Caco-2 (cell line): ENCODE measurements around the gene GSTT2. TPM values are rescaled to one million over a fixed set of nuclear protein-coding genes. Genes with fewer than 3 reads are reported as not detected.

Experiments used
- BruUV-seq: library from RNA; stranded (reverse); fragments of 400-500 nt; replicated peaks from 2 replicates; lab custom pipeline; 2021; lab: Mats Ljungman, UMichigan
- CTCF ChIA-PET: fragments of 300-600 bp; sonication (Branson Sonifier 250); formaldehyde crosslinking; loops from one replicate; lab custom pipeline; 2022; ENCODE audit warnings: antibody characterized with exemption; lab: Charles Lee
- POLR2A ChIA-PET: fragments of 300-600 bp; sonication (Branson Sonifier 250); formaldehyde crosslinking; loops from one replicate; lab custom pipeline; 2022; ENCODE audit warnings: antibody characterized with exemption; lab: Charles Lee
- DNase-seq, 2 experiments: peaks; one replicate each; pipeline versions ENCODE4 v3.0.0 to v3.0.0-alpha.2; 2020 to 2022
- H3K27me3 ChIP-seq: replicated peaks from 2 replicates; pipeline ENCODE4 v1.6.0; 2011; ENCODE audit warnings: low read length; ENCODE audit not compliant: control insufficient read depth, insufficient read depth
- H3K36me3 ChIP-seq: 2 replicates; pipeline ENCODE4 v1.5.1; 2011; ENCODE audit warnings: low read length; ENCODE audit not compliant: control insufficient read depth, insufficient read depth
- H3K4me1 ChIP-seq: fragments of 250-450 bp; sonication (Bioruptor Pico); 2 replicates; pipeline ENCODE4 v1.5.1; 2020; ENCODE audit warnings: mild to moderate bottlenecking
- H3K4me3 ChIP-seq: 2 replicates; pipeline ENCODE4 v1.5.1; 2011; ENCODE audit warnings: low read depth, mild to moderate bottlenecking, control low read depth, low read length
- H3K9me3 ChIP-seq: fragments of 250-450 bp; sonication (Bioruptor Pico); 2 replicates; pipeline ENCODE4 v1.5.1; 2020; ENCODE audit warnings: mild to moderate bottlenecking, moderate library complexity
- H3K27ac Mint-ChIP-seq: one replicate; pipeline ENCODE4 v1.8.0; 2022; ENCODE audit warnings: mixed read lengths; ENCODE audit not compliant: unreplicated experiment
- H3K27me3 Mint-ChIP-seq: one replicate; pipeline ENCODE4 v1.8.0; 2022; ENCODE audit warnings: mixed read lengths; ENCODE audit not compliant: insufficient read depth, unreplicated experiment
- H3K36me3 Mint-ChIP-seq: one replicate; pipeline ENCODE4 v1.8.0; 2022; ENCODE audit warnings: mild to moderate bottlenecking, mixed read lengths; ENCODE audit not compliant: insufficient read depth, unreplicated experiment
- H3K4me1 Mint-ChIP-seq: one replicate; pipeline ENCODE4 v1.8.0; 2022; ENCODE audit warnings: low read depth, mixed read lengths; ENCODE audit not compliant: unreplicated experiment
- H3K4me3 Mint-ChIP-seq: one replicate; pipeline ENCODE4 v1.8.0; 2022; ENCODE audit warnings: mild to moderate bottlenecking, moderate library complexity, mixed read lengths; ENCODE audit not compliant: unreplicated experiment
- H3K9me3 Mint-ChIP-seq: one replicate; pipeline ENCODE4 v1.8.0; 2022; ENCODE audit warnings: mixed read lengths; ENCODE audit not compliant: unreplicated experiment
- intact Hi-C: fragments of 100-400 bp; cut with micrococcal nuclease; formaldehyde crosslinking; loops from one replicate; pipeline ENCODE4 v1.10.0; 2022; ENCODE audit not compliant: unreplicated experiment
- total RNA-seq: library from RNA; stranded (reverse); gene quantifications from 2 replicates; pipeline ENCODE4 v1.2.3, GENCODE V29; 2022
- TF ChIP-seq, protein P1 (sequence below), 2 experiments: fragments of 200-600 bp in 1 of 2; IDR thresholded peaks; 1 replicate in 1 of 2; 2 replicates in 1 of 2; pipeline versions ENCODE4 v1.5.1 to v1.8.0; 2011 to 2022; ENCODE audit warnings: antibody characterized with exemption in 1 of 2, control low read depth in 1 of 2, inconsistent platforms in 1 of 2, low read depth in 1 of 2, low read length in 1 of 2, mild to moderate bottlenecking in 1 of 2, moderate library complexity in 1 of 2; ENCODE audit not compliant: insufficient read depth in 1 of 2, severe bottlenecking in 1 of 2, unreplicated experiment in 1 of 2

GSTT2 gene
- total RNA-seq, 1 experiment from 2014 or later: 0.82 TPM

DNA sequence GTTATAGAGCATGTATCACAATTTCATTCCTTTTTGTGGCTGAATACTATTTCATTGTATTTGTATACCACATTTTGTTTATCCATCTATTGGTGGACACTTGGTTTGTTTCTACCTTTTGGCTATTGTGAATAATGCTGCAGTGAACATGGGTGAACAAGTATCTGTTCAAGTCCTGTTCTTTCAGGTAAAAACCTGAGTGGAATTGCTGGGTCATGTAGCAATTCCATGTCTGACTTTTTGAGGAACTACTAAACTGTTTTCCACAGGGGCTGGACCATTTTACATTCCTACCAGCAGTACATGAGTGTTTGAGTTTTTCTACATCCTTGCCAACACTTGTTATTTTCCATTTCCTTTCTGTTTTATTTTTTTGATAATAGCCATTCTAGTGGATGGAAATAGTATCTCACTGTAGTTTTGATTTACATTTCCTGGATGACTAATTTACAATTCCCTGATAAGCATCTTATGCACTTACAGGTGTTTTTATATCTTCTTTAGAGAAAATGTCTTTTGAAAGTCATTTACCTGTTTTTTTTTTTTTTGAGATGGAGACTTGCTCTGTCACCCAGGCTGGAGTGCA is 43.4 kb downstream of the GSTT2 start:
- peaks cover 4% of the 10 kb centered on the region for H3K36me3 Mint-ChIP-seq

GRCh38 chr22:24024354-24024753 is 44.4 kb downstream of the GSTT2 start:
- Mint-ChIP-seq H3K4me1 (no peaks in the 10 kb centered on the region), H3K36me3 (no peaks in the 10 kb centered on the region), H3K27ac (no peak overlapping the region), H3K27me3 (no peaks in the 10 kb centered on the region), H3K4me3 (no peak overlapping the region), H3K9me3 (no peaks in the 10 kb centered on the region)
- no TSS peak for BruUV-seq
- intact Hi-C loops: no loop called here
- CTCF ChIA-PET: no interaction called here
- Histone ChIP-seq H3K27me3 (no peaks in the 10 kb centered on the region), H3K36me3 (no peaks in the 10 kb centered on the region), H3K4me1 (no peaks in the 10 kb centered on the region), H3K4me3 (no peak overlapping the region), H3K9me3 (no peaks in the 10 kb centered on the region)
- POLR2A ChIA-PET: no interaction called here
- TF ChIP-seq, protein P1, sequence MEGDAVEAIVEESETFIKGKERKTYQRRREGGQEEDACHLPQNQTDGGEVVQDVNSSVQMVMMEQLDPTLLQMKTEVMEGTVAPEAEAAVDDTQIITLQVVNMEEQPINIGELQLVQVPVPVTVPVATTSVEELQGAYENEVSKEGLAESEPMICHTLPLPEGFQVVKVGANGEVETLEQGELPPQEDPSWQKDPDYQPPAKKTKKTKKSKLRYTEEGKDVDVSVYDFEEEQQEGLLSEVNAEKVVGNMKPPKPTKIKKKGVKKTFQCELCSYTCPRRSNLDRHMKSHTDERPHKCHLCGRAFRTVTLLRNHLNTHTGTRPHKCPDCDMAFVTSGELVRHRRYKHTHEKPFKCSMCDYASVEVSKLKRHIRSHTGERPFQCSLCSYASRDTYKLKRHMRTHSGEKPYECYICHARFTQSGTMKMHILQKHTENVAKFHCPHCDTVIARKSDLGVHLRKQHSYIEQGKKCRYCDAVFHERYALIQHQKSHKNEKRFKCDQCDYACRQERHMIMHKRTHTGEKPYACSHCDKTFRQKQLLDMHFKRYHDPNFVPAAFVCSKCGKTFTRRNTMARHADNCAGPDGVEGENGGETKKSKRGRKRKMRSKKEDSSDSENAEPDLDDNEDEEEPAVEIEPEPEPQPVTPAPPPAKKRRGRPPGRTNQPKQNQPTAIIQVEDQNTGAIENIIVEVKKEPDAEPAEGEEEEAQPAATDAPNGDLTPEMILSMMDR (IDR thresholded peaks at IDR 0.05; ENCODE audit: insufficient read depth in 1 of 2, low read depth in 1 of 2, low read length in 1 of 2, severe bottlenecking in 1 of 2, unreplicated experiment in 1 of 2): no peak
- DNase-seq: no peak

More for the DNA sequence above, 43.4 kb downstream of the GSTT2 start:
- H3K4me1 ChIP-seq: no peaks in the 10 kb centered on the region
- DNase-seq: no peak
- POLR2A ChIA-PET: no interaction called here
- BruUV-seq: no TSS peak
- no peaks in the 10 kb centered on the region for H3K27me3 ChIP-seq
- no peak overlapping the region for H3K4me3 ChIP-seq
- CTCF ChIA-PET: interaction anchor here (0.7 kb wide), 1 partner anchor 472 kb away, joined by 3 read pairs; the partner anchor contains the start of gene UPB1
- TF ChIP-seq, protein P1 (IDR thresholded peaks at IDR 0.05; ENCODE audit: insufficient read depth in 1 of 2, low read depth in 1 of 2, low read length in 1 of 2, severe bottlenecking in 1 of 2, unreplicated experiment in 1 of 2): no peak
- no peak overlapping the region for H3K4me3 Mint-ChIP-seq
- H3K27me3 Mint-ChIP-seq: no peaks in the 10 kb centered on the region
- H3K4me1 Mint-ChIP-seq: no peaks in the 10 kb centered on the region
- no peak overlapping the region for H3K27ac Mint-ChIP-seq
- intact Hi-C loops: no loop called here
- H3K36me3 ChIP-seq: no peaks in the 10 kb centered on the region
- no peaks in the 10 kb centered on the region for H3K9me3 ChIP-seq
- no peaks in the 10 kb centered on the region for H3K9me3 Mint-ChIP-seq

- Histone ChIP-seq H3K4me3 (no peak overlapping the region), H3K9me3 (no peaks in the 10 kb centered on the region), H3K27me3 (no peaks in the 10 kb centered on the region), H3K4me1 (no peaks in the 10 kb centered on the region), H3K36me3 (no peaks in the 10 kb centered on the region)
- BruUV-seq: no TSS peak
- ChIA-PET POLR2A (no interaction called here), CTCF (no interaction called here)
- DNase-seq: no peak
- no peak overlapping the region for H3K27ac Mint-ChIP-seq
- no peaks in the 10 kb centered on the region for H3K4me1 Mint-ChIP-seq
- intact Hi-C loops: no loop called here
- TF ChIP-seq, protein P1 (IDR thresholded peaks at IDR 0.05; ENCODE audit: insufficient read depth in 1 of 2, low read depth in 1 of 2, low read length in 1 of 2, severe bottlenecking in 1 of 2, unreplicated experiment in 1 of 2): no peak
- H3K9me3 Mint-ChIP-seq: no peaks in the 10 kb centered on the region
- H3K36me3 Mint-ChIP-seq: no peaks in the 10 kb centered on the region
- no peaks in the 10 kb centered on the region for H3K27me3 Mint-ChIP-seq
- no peak overlapping the region for H3K4me3 Mint-ChIP-seq
Measured at GRCh38 chr22:24025475-24025874, 45.5 kb downstream of the GSTT2 start.
